HEK293 (cell line): ENCODE results near the gene PA2G4.

ENCODE experiments used
- BCL11A ChIP-seq: fragments of 450-650 bp; formaldehyde crosslinking; IDR thresholded peaks from 2 replicates; pipeline ENCODE4 v1.5.1; 2016; ENCODE audit warnings: low read depth, missing biosample characterization, missing genetic modification characterization
- GLI2 ChIP-seq: fragments of 450-650 bp; formaldehyde crosslinking; IDR thresholded peaks from 2 replicates; pipeline ENCODE4; 2017; ENCODE audit warnings: missing biosample characterization, missing genetic modification characterization, low read depth, borderline replicate concordance
- GLI4 ChIP-seq: fragments of 450-650 bp; formaldehyde crosslinking; IDR thresholded peaks from 2 replicates; pipeline ENCODE4 v1.5.1; 2016; ENCODE audit warnings: missing biosample characterization, missing genetic modification characterization
- HOXD13 ChIP-seq: sonication (generic); formaldehyde crosslinking; IDR thresholded peaks from 2 replicates; pipeline ENCODE4 v1.8.0; 2022; ENCODE audit warnings: missing genetic modification reagents, borderline replicate concordance
- IKZF3 ChIP-seq: fragments of 450-650 bp; IDR thresholded peaks from 2 replicates; pipeline ENCODE4 v1.5.0; 2018; ENCODE audit warnings: missing biosample characterization, mild to moderate bottlenecking, missing genetic modification characterization, moderate library complexity
- KLF1 ChIP-seq: fragments of 450-650 bp; formaldehyde crosslinking; IDR thresholded peaks from 2 replicates; pipeline ENCODE4 v1.5.1; 2016; ENCODE audit warnings: missing biosample characterization, missing genetic modification characterization
- PRDM1 ChIP-seq: fragments of 450-650 bp; formaldehyde crosslinking; IDR thresholded peaks from 2 replicates; pipeline ENCODE4; 2016; ENCODE audit warnings: missing biosample characterization, missing genetic modification characterization
- REPIN1 ChIP-seq: fragments of 450-650 bp; formaldehyde crosslinking; IDR thresholded peaks from 2 replicates; pipeline ENCODE4 v1.5.1; 2017; ENCODE audit warnings: missing biosample characterization, missing genetic modification characterization, low read depth
- TRIM28 ChIP-seq: IDR thresholded peaks from 2 replicates; pipeline ENCODE4 v1.6.1; 2011; ENCODE audit warnings: low read length, control low read depth, borderline replicate concordance
- YY1 ChIP-seq: fragments of 450-650 bp; formaldehyde crosslinking; IDR thresholded peaks from 2 replicates; pipeline ENCODE4 v1.5.1; 2018; ENCODE audit warnings: missing biosample characterization, missing genetic modification characterization
- YY2 ChIP-seq: fragments of 450-650 bp; formaldehyde crosslinking; IDR thresholded peaks from 2 replicates; pipeline ENCODE4 v1.5.1; 2016; ENCODE audit warnings: missing biosample characterization, missing genetic modification characterization
- ZEB2 ChIP-seq: fragments of 450-650 bp; formaldehyde crosslinking; IDR thresholded peaks from 2 replicates; pipeline ENCODE4 v1.5.1; 2016; ENCODE audit warnings: missing biosample characterization, missing genetic modification characterization
- ZNF132 ChIP-seq: fragments of 450-650 bp; formaldehyde crosslinking; IDR thresholded peaks from 2 replicates; pipeline ENCODE4 v1.5.1; 2017; ENCODE audit warnings: missing biosample characterization, missing genetic modification characterization, borderline replicate concordance
- ZNF146 ChIP-seq: fragments of 450-650 bp; formaldehyde crosslinking; IDR thresholded peaks from 2 replicates; pipeline ENCODE4 v1.5.1; 2016; ENCODE audit warnings: missing biosample characterization, missing genetic modification characterization
- ZNF214 ChIP-seq: fragments of 450-650 bp; formaldehyde crosslinking; IDR thresholded peaks from 2 replicates; pipeline ENCODE4 v1.5.1; 2017; ENCODE audit warnings: missing biosample characterization, mild to moderate bottlenecking, missing genetic modification characterization, borderline replicate concordance
- ZNF221 ChIP-seq: fragments of 450-650 bp; formaldehyde crosslinking; IDR thresholded peaks from 2 replicates; pipeline ENCODE4 v1.5.1; 2017; ENCODE audit warnings: missing biosample characterization, missing genetic modification characterization, borderline replicate concordance
- ZNF335 ChIP-seq: fragments of 450-650 bp; formaldehyde crosslinking; conservative IDR thresholded peaks from 2 replicates; pipeline ENCODE4 v1.5.1; 2016; ENCODE audit warnings: missing biosample characterization, missing genetic modification characterization
- ZNF354C ChIP-seq: fragments of 450-650 bp; formaldehyde crosslinking; IDR thresholded peaks from 2 replicates; pipeline ENCODE4 v1.5.1; 2016; ENCODE audit warnings: missing biosample characterization, missing genetic modification characterization, low read depth, borderline replicate concordance
- ZNF426 ChIP-seq: fragments of 450-650 bp; formaldehyde crosslinking; IDR thresholded peaks from 2 replicates; pipeline ENCODE4 v1.5.1; 2017; ENCODE audit warnings: missing biosample characterization, missing genetic modification characterization, mild to moderate bottlenecking, inconsistent platforms, moderate library complexity
- ZNF433 ChIP-seq: fragments of 450-650 bp; formaldehyde crosslinking; IDR thresholded peaks from 2 replicates; pipeline ENCODE4 v1.5.1; 2016; ENCODE audit warnings: missing biosample characterization, missing genetic modification characterization, low read depth
- ZNF501 ChIP-seq: fragments of 450-650 bp; formaldehyde crosslinking; IDR thresholded peaks from 2 replicates; pipeline ENCODE4 v1.5.1; 2016; ENCODE audit warnings: missing biosample characterization, missing genetic modification characterization
- ZNF596 ChIP-seq: fragments of 450-650 bp; IDR thresholded peaks from 2 replicates; pipeline ENCODE4 v1.5.0; 2018; ENCODE audit warnings: missing biosample characterization, mild to moderate bottlenecking, missing genetic modification characterization, moderate library complexity
- ZNF600 ChIP-seq: fragments of 450-650 bp; formaldehyde crosslinking; IDR thresholded peaks from 2 replicates; pipeline ENCODE4 v1.5.1; 2016; ENCODE audit warnings: missing biosample characterization, missing genetic modification characterization
- ZNF660 ChIP-seq: fragments of 450-650 bp; IDR thresholded peaks from 2 replicates; pipeline ENCODE4 v1.5.1; 2018; ENCODE audit warnings: missing biosample characterization, mild to moderate bottlenecking, missing genetic modification characterization
- ZNF701 ChIP-seq: fragments of 450-650 bp; formaldehyde crosslinking; IDR thresholded peaks from 2 replicates; pipeline ENCODE4 v1.5.1; 2016; ENCODE audit warnings: missing biosample characterization, missing genetic modification characterization
- ZNF843 ChIP-seq: fragments of 450-650 bp; formaldehyde crosslinking; IDR thresholded peaks from 2 replicates; pipeline ENCODE4 v1.5.1; 2016; ENCODE audit warnings: missing biosample characterization, missing genetic modification characterization
- ZSCAN30 ChIP-seq: fragments of 450-650 bp; IDR thresholded peaks from 2 replicates; pipeline ENCODE4 v1.5.1; 2018; ENCODE audit warnings: missing biosample characterization, mild to moderate bottlenecking, missing genetic modification characterization, moderate library complexity
- TF ChIP-seq, protein P1 (sequence below): fragments of 450-650 bp; formaldehyde crosslinking; optimal IDR thresholded peaks from 2 replicates; pipeline ENCODE3; 2016; ENCODE audit warnings: missing biosample characterization, mild to moderate bottlenecking, missing genetic modification characterization
- TF ChIP-seq, protein P2 (sequence below): fragments of 450-650 bp; formaldehyde crosslinking; IDR thresholded peaks from 2 replicates; pipeline ENCODE4 v1.5.1; 2016; ENCODE audit warnings: missing biosample characterization, missing genetic modification characterization
- TF ChIP-seq, protein P3 (sequence below): fragments of 450-650 bp; formaldehyde crosslinking; IDR thresholded peaks from 2 replicates; pipeline ENCODE4 v1.5.1; 2016; ENCODE audit warnings: missing biosample characterization, missing genetic modification characterization
- TF ChIP-seq, protein P4 (sequence below): fragments of 450-650 bp; formaldehyde crosslinking; IDR thresholded peaks from 2 replicates; pipeline ENCODE4 v1.5.1; 2016; ENCODE audit warnings: missing biosample characterization, missing genetic modification characterization
- TF ChIP-seq, protein P5 (sequence below): fragments of 450-650 bp; formaldehyde crosslinking; IDR thresholded peaks from 2 replicates; pipeline ENCODE4 v1.5.1; 2016; ENCODE audit warnings: missing biosample characterization, missing genetic modification characterization, low read depth
- TF ChIP-seq, protein P6 (sequence below): fragments of 450-650 bp; formaldehyde crosslinking; IDR thresholded peaks from 2 replicates; pipeline ENCODE4 v1.5.1; 2016; ENCODE audit warnings: missing biosample characterization, missing genetic modification characterization, low read depth

Gene PA2G4

DNA sequence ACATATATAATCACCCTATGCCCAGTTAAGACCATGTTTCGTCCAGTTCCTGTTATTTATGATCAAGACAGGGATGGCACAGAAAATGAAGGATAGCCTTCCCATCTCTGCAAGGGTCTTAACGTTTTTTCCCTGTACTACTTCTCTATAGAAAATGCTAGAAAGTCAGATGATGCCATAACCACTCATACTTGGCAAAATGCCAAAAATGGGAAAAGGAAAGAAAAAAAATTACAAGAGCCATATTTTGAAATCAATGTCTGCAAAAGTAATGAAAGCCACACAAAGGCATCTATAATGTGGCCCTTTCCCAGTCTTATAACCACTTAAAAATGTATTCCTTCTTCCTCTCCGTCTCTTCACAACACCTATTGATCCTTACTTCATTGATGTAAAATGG is 46.2 kb downstream of the PA2G4 start (continued):
- TF ChIP-seq, protein P1, sequence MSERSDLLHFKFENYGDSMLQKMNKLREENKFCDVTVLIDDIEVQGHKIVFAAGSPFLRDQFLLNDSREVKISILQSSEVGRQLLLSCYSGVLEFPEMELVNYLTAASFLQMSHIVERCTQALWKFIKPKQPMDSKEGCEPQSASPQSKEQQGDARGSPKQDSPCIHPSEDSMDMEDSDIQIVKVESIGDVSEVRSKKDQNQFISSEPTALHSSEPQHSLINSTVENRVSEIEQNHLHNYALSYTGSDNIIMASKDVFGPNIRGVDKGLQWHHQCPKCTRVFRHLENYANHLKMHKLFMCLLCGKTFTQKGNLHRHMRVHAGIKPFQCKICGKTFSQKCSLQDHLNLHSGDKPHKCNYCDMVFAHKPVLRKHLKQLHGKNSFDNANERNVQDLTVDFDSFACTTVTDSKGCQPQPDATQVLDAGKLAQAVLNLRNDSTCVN (tag by site-specific recombination): no peak
- TF ChIP-seq ZNF146 (tag by site-specific recombination) (no peak), TRIM28 (no peak), ZNF433 (tag by site-specific recombination) (no peak), ZNF701 (tag by site-specific recombination) (no peak), ZNF660 (tag by site-specific recombination) (peak; percentile 96), ZNF596 (tag by site-specific recombination) (no peak), ZSCAN30 (tag by site-specific recombination) (peak; percentile 42; the same call in 1 of the 2 replicates), HOXD13 (CRISPR knock-in tag) (no peak), ZNF600 (tag by site-specific recombination) (no peak), ZNF132 (tag by site-specific recombination) (no peak), ZNF843 (tag by site-specific recombination) (no peak), IKZF3 (tag by site-specific recombination) (peak; percentile 54; the same call in 1 of the 2 replicates), ZNF214 (tag by site-specific recombination) (peak; percentile 71; the same call in 1 of the 2 replicates), PRDM1 (tag by site-specific recombination) (0 out of 2 replicates have a peak, but pooled peaks have one; percentile 58), GLI2 (tag by site-specific recombination) (0 out of 2 replicates have a peak, but pooled peaks have one; percentile 66), REPIN1 (no peak), ZEB2 (tag by site-specific recombination) (no peak), KLF1 (tag by site-specific recombination) (no peak), YY1 (no peak), BCL11A (tag by site-specific recombination) (no peak), ZNF354C (tag by site-specific recombination) (no peak), ZNF221 (tag by site-specific recombination) (peak; percentile 91; the same call in 1 of the 2 replicates), ZNF501 (no peak), ZNF335 (tag by site-specific recombination) (no peak), GLI4 (tag by site-specific recombination) (no peak), ZNF426 (no peak), YY2 (tag by site-specific recombination) (no peak)
- TF ChIP-seq, protein P2, sequence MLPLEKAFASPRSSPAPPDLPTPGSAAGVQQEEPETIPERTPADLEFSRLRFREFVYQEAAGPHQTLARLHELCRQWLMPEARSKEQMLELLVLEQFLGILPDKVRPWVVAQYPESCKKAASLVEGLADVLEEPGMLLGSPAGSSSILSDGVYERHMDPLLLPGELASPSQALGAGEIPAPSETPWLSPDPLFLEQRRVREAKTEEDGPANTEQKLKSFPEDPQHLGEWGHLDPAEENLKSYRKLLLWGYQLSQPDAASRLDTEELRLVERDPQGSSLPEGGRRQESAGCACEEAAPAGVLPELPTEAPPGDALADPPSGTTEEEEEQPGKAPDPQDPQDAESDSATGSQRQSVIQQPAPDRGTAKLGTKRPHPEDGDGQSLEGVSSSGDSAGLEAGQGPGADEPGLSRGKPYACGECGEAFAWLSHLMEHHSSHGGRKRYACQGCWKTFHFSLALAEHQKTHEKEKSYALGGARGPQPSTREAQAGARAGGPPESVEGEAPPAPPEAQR: 0 out of 2 replicates have a peak, but pooled peaks have one; percentile 23
- TF ChIP-seq, protein P3, sequence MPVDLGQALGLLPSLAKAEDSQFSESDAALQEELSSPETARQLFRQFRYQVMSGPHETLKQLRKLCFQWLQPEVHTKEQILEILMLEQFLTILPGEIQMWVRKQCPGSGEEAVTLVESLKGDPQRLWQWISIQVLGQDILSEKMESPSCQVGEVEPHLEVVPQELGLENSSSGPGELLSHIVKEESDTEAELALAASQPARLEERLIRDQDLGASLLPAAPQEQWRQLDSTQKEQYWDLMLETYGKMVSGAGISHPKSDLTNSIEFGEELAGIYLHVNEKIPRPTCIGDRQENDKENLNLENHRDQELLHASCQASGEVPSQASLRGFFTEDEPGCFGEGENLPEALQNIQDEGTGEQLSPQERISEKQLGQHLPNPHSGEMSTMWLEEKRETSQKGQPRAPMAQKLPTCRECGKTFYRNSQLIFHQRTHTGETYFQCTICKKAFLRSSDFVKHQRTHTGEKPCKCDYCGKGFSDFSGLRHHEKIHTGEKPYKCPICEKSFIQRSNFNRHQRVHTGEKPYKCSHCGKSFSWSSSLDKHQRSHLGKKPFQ (tag by site-specific recombination): no peak
- TF ChIP-seq, protein P4, sequence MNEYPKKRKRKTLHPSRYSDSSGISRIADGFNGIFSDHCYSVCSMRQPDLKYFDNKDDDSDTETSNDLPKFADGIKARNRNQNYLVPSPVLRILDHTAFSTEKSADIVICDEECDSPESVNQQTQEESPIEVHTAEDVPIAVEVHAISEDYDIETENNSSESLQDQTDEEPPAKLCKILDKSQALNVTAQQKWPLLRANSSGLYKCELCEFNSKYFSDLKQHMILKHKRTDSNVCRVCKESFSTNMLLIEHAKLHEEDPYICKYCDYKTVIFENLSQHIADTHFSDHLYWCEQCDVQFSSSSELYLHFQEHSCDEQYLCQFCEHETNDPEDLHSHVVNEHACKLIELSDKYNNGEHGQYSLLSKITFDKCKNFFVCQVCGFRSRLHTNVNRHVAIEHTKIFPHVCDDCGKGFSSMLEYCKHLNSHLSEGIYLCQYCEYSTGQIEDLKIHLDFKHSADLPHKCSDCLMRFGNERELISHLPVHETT (tag by site-specific recombination): no peak
- TF ChIP-seq, protein P5, sequence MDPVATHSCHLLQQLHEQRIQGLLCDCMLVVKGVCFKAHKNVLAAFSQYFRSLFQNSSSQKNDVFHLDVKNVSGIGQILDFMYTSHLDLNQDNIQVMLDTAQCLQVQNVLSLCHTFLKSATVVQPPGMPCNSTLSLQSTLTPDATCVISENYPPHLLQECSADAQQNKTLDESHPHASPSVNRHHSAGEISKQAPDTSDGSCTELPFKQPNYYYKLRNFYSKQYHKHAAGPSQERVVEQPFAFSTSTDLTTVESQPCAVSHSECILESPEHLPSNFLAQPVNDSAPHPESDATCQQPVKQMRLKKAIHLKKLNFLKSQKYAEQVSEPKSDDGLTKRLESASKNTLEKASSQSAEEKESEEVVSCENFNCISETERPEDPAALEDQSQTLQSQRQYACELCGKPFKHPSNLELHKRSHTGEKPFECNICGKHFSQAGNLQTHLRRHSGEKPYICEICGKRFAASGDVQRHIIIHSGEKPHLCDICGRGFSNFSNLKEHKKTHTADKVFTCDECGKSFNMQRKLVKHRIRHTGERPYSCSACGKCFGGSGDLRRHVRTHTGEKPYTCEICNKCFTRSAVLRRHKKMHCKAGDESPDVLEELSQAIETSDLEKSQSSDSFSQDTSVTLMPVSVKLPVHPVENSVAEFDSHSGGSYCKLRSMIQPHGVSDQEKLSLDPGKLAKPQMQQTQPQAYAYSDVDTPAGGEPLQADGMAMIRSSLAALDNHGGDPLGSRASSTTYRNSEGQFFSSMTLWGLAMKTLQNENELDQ: no peak
- TF ChIP-seq, protein P6, sequence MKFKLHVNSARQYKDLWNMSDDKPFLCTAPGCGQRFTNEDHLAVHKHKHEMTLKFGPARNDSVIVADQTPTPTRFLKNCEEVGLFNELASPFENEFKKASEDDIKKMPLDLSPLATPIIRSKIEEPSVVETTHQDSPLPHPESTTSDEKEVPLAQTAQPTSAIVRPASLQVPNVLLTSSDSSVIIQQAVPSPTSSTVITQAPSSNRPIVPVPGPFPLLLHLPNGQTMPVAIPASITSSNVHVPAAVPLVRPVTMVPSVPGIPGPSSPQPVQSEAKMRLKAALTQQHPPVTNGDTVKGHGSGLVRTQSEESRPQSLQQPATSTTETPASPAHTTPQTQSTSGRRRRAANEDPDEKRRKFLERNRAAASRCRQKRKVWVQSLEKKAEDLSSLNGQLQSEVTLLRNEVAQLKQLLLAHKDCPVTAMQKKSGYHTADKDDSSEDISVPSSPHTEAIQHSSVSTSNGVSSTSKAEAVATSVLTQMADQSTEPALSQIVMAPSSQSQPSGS (tag by site-specific recombination): peak; percentile 42
